NOMO-1 (cell line): ENCODE data around the gene WDFY2.
"Not testable (repeated sequence)": the region's sequence is repeated elsewhere in the genome, so short reads cannot be mapped to it uniquely, and the experiment has no call there.

Experiments used
- DNase-seq, 2 experiments: peaks; one replicate each; lab custom pipeline; 2025; ENCODE audit not compliant: unreplicated experiment in 2 of 2; lab: John Stamatoyannopoulos, UW

The WDFY2 gene

GRCh38 chr13:51628059-51628852 lies 44.0 kb downstream of the WDFY2 start:
- no peak for DNase-seq

GRCh38 chr13:51629491-51630287 lies 45.4 kb downstream of the WDFY2 start:
- DNase-seq: no peak

GRCh38 chr13:51630288-51630615 lies 46.0 kb downstream of the WDFY2 start:
- DNase-seq: no peak

GRCh38 chr13:51632591-51633362 lies 48.5 kb downstream of the WDFY2 start:
- DNase-seq: no peak

- DNase-seq: peak; percentile 14 to 67
These were observed 51.0 kb downstream of the WDFY2 start for GRCh38 chr13:51635137-51635878.

GRCh38 chr13:51636349-51636890 lies 52.2 kb downstream of the WDFY2 start:
- no peak for DNase-seq

- no peak for DNase-seq
These were observed 53.6 kb downstream of the WDFY2 start for GRCh38 chr13:51637852-51638215.

GRCh38 chr13:51638216-51638871 lies 54.1 kb downstream of the WDFY2 start:
- DNase-seq: no peak

GRCh38 chr13:51639171-51639570 lies 54.9 kb downstream of the WDFY2 start:
- no peak for DNase-seq

- not testable (repeated sequence) for DNase-seq
These were observed 56.4 kb downstream of the WDFY2 start for GRCh38 chr13:51640696-51641095.

- no peak for DNase-seq
These were observed 59.0 kb downstream of the WDFY2 start for GRCh38 chr13:51643105-51643881.

GRCh38 chr13:51643882-51644281 lies 59.6 kb downstream of the WDFY2 start:
- peak in 1 of 2 experiments; percentile 49 for DNase-seq

GRCh38 chr13:51644654-51645053 lies 60.4 kb downstream of the WDFY2 start:
- DNase-seq: peak in 1 of 2 experiments; percentile 62

GRCh38 chr13:51645154-51645650 lies 60.9 kb downstream of the WDFY2 start:
- peak; percentile 88 to 98 for DNase-seq

GRCh38 chr13:51645761-51646670 lies 61.8 kb downstream of the WDFY2 start:
- DNase-seq: no peak

GRCh38 chr13:51647067-51647466 lies 62.8 kb downstream of the WDFY2 start:
- DNase-seq: no peak

GRCh38 chr13:51652193-51652592 lies 67.9 kb downstream of the WDFY2 start:
- DNase-seq: not testable (repeated sequence)
